Loucy (cell line): ENCODE results near the gene DNM1.

Experiments used
- H2AFZ ChIP-seq: fragments of 200-600 bp; sonication (generic); 2 replicates; pipeline ENCODE4 v1.6.0; 2016; ENCODE audit warnings: antibody characterized with exemption, mild to moderate bottlenecking, low read length, moderate library complexity
- H3F3A ChIP-seq: fragments of 200-600 bp; 2 replicates; pipeline ENCODE4 v1.6.0; 2016; ENCODE audit warnings: antibody characterized with exemption, low read depth, mild to moderate bottlenecking
- H3K27me3 ChIP-seq: fragments of 200-600 bp; sonication (generic); 2 replicates; pipeline ENCODE4 v1.6.1; 2014; ENCODE audit warnings: low read length, mild to moderate bottlenecking; ENCODE audit not compliant: insufficient read depth, poor library complexity, severe bottlenecking
- H3K36me3 ChIP-seq: fragments of 200-600 bp; sonication (generic); 2 replicates; pipeline ENCODE4 v1.6.1; 2016; ENCODE audit warnings: low read length; ENCODE audit not compliant: insufficient read depth
- H3K4me1 ChIP-seq: fragments of 200-600 bp; sonication (generic); 2 replicates; pipeline ENCODE4 v1.5.1; 2014; ENCODE audit warnings: low read length, mild to moderate bottlenecking; ENCODE audit not compliant: insufficient read depth, poor library complexity, severe bottlenecking
- H3K4me2 ChIP-seq: fragments of 200-600 bp; sonication (generic); 2 replicates; pipeline ENCODE4 v1.6.0; 2014; ENCODE audit warnings: antibody characterized with exemption, low read length, low read depth, mild to moderate bottlenecking; ENCODE audit not compliant: poor library complexity, severe bottlenecking
- H3K4me3 ChIP-seq: fragments of 200-600 bp; sonication (generic); 2 replicates; pipeline ENCODE4 v1.5.1; 2014; ENCODE audit warnings: low read length, mild to moderate bottlenecking, mixed read lengths; ENCODE audit not compliant: poor library complexity, severe bottlenecking
- H3K79me2 ChIP-seq: fragments of 200-600 bp; sonication (generic); 2 replicates; pipeline ENCODE4 v1.6.1; 2014; ENCODE audit warnings: low read length; ENCODE audit not compliant: insufficient read depth
- H3K9ac ChIP-seq: fragments of 200-600 bp; sonication (generic); 2 replicates; pipeline ENCODE4 v1.6.0; 2014; ENCODE audit warnings: mild to moderate bottlenecking, low read depth, low read length, moderate library complexity; ENCODE audit not compliant: poor library complexity, severe bottlenecking
- H3K9me2 ChIP-seq: fragments of 200-600 bp; sonication (generic); replicated peaks from 2 replicates; pipeline ENCODE4 v1.6.1; 2016; ENCODE audit warnings: low read depth, low read length, mixed read lengths
- H3K9me3 ChIP-seq: fragments of 200-600 bp; sonication (generic); 2 replicates; pipeline ENCODE4 v1.6.1; 2014; ENCODE audit warnings: mild to moderate bottlenecking, antibody characterized with exemption, low read length, low read depth; ENCODE audit not compliant: insufficient read depth
- H4K20me1 ChIP-seq: fragments of 200-600 bp; sonication (generic); 2 replicates; pipeline ENCODE4 v1.6.0; 2014; ENCODE audit warnings: antibody characterized with exemption, low read length, mild to moderate bottlenecking; ENCODE audit not compliant: insufficient read depth, poor library complexity, severe bottlenecking
- CTCF ChIP-seq: fragments of 200-600 bp; sonication (generic); conservative IDR thresholded peaks from 2 replicates; pipeline ENCODE4 v1.5.1; 2014; ENCODE audit warnings: mild to moderate bottlenecking, antibody characterized with exemption, low read length
- EZH2phosphoT487 ChIP-seq: fragments of 200-600 bp; IDR thresholded peaks from 2 replicates; pipeline ENCODE4 v1.6.1; 2018; ENCODE audit warnings: antibody characterized with exemption, mild to moderate bottlenecking, moderate library complexity, borderline replicate concordance

The DNM1 gene

GRCh38 chr9:128163523-128164306 lies 39.5 kb upstream of the DNM1 start:
- Histone ChIP-seq H3K9ac (no peak overlapping the region), H4K20me1 (peaks cover 9% of the 10 kb centered on the region), H3K36me3 (peaks cover 47% of the 10 kb centered on the region; the same call in 1 of the 2 replicates), H3K9me3 (no peaks in the 10 kb centered on the region), H3F3A (no peaks in the 10 kb centered on the region), H3K4me2 (no peak overlapping the region), H2AFZ (no peak overlapping the region), H3K4me3 (no peak overlapping the region), H3K27me3 (no peaks in the 10 kb centered on the region), H3K79me2 (peaks cover 30% of the 10 kb centered on the region), H3K9me2 (no peaks in the 10 kb centered on the region), H3K4me1 (peaks cover 21% of the 10 kb centered on the region)
- TF ChIP-seq CTCF: no peak
- no peak for TF ChIP-seq EZH2phosphoT487

GRCh38 chr9:128164307-128164885 lies 38.8 kb upstream of the DNM1 start:
- peaks cover 52% of the 10 kb centered on the region; the same call in 1 of the 2 replicates for H3K36me3 ChIP-seq

GRCh38 chr9:128166169-128166568 lies 37.0 kb upstream of the DNM1 start:
- Histone ChIP-seq H2AFZ (no peak overlapping the region), H3K4me1 (peaks cover 10% of the 10 kb centered on the region), H3K27me3 (no peaks in the 10 kb centered on the region), H3K4me3 (no peak overlapping the region), H3K9me2 (no peaks in the 10 kb centered on the region), H3K36me3 (peaks cover 61% of the 10 kb centered on the region; the same call in 1 of the 2 replicates), H4K20me1 (peaks cover 2% of the 10 kb centered on the region), H3K9ac (no peak overlapping the region), H3K4me2 (no peak overlapping the region), H3K9me3 (no peaks in the 10 kb centered on the region), H3F3A (no peaks in the 10 kb centered on the region), H3K79me2 (peaks cover 20% of the 10 kb centered on the region)
- no peak for TF ChIP-seq CTCF

More at GRCh38 chr9:128164307-128164885, 38.8 kb upstream of the DNM1 start:
- Histone ChIP-seq H3K4me1 (peaks cover 18% of the 10 kb centered on the region), H4K20me1 (peaks cover 9% of the 10 kb centered on the region), H3K4me3 (no peak overlapping the region), H3K79me2 (peaks cover 30% of the 10 kb centered on the region), H3K9ac (no peak overlapping the region), H3K9me2 (no peaks in the 10 kb centered on the region), H3K4me2 (no peak overlapping the region), H3F3A (no peaks in the 10 kb centered on the region), H3K27me3 (no peaks in the 10 kb centered on the region), H2AFZ (no peak overlapping the region), H3K9me3 (no peaks in the 10 kb centered on the region)
- TF ChIP-seq CTCF (no peak), EZH2phosphoT487 (no peak)
